Right ventricle myocardium inferior (tissue), 1 donor: ENCODE results near the gene CTIF. TPM values are rescaled to one million over a fixed set of nuclear protein-coding genes. Genes with fewer than 3 reads are reported as not detected.

Source experiments
- ATAC-seq: fragments of 200-7000 bp; cut with Tn5 transposase; one replicate; pipeline ENCODE4 v1.9.1; 2020; ENCODE audit warnings: mild to moderate bottlenecking, moderate library complexity
- DNase-seq: peaks from one replicate; pipeline ENCODE4 v3.0.0; 2021; ENCODE audit errors: missing footprints
- intact Hi-C: fragments of 100-400 bp; cut with DNase I; formaldehyde crosslinking; loops from one replicate; pipeline ENCODE4 v1.11.0; 2022
- total RNA-seq: library from RNA; stranded (reverse); fragmentation: NEBNext Ultra II Directional; extraction: Animal tissue kit (Norgen Biotek cat#: 25700); gene quantifications from one replicate; pipeline ENCODE4 v1.2.1, GENCODE V29; 2021
- donor health status: DM: no; HTN: yes; CAD: no; lungs with severe emphysema.

Gene CTIF
- total RNA-seq, 1 donor from 2014 or later: 74.0 TPM

DNA sequence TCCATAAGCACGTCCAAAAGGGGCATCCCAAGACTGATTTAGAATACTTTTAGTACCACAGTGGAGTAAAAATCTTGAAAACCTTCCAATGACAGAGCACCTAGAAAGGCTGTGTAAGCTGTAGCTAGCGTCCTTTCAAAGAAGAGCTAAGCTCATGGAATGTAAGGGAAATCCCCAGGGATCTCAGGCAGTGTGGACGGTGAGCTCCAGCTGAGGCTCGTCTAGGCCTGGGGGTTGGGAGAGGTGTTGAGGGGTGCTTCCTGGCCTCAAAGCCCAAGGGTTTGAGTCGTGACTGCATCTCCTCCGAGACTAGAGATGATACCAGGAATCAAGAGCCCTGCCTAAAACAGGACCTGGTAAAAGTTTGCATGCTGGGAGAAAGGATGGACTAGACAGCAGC, 7.6 kb downstream of the CTIF start:
- DNase-seq (no peak), ATAC-seq (no peak)
- intact Hi-C loops: no loop called here

DNA sequence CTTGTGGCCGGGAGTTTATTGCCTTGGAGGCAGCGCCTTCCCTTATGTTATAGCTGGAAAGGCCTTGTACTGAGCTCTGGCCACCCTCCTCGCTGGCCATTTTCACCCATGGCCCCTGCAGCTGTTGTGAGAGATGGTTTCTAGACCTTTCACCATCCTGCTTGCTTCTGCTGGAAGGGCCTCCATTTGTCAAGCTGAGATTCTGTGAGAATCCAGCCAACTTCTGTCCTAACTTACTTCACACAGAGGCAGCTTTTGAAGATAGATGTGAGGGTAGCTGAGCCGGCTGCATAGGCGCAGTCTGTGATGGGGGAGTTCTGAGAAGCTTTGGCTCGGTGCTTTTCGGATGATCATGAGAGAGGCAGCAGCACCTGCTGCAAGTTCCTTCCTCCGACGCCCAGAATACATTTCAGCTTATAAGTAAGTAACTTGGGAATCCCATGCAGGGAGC, 8.7 kb downstream of the CTIF start:
- DNase-seq: no peak
- intact Hi-C loops: no loop called here
- no peak for ATAC-seq

DNA sequence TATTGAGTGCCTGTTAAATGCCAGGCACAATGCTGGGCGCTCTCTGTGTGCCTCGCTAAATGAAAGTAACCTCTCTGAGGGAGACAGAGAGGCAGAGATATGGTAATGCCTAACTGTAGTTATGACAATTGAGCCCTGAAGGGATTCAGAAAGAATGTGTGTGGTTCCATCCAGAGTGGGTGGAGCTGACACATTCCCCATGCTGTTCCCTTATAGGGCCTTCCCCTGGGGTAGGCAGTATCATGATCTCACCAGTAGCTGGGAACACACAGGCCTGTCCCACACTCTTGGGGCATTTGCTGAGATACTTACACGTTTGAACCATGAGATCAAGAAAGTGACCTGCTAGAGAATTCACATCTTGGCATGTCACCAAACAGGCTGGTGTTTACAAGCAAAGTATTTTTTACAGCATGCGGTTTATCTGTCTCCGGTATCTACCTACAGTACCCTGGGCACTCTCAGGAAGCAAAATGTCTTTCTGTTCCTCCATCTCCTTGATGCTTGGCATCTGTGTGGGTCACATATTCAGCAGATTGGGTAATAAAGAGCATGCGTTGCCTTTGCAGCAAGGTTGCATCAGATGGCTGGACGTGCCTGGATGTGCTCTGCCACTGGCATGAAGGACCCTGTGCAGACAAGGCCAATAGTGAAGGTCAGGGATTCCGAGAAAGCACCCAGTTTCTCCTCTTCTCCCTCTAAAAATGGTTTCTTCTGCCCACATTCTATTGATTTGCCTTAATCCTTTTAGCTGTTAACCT, 9.4 kb downstream of the CTIF start:
- intact Hi-C loops: loop anchor here (2.0 kb wide), 1 partner anchor 41 kb away; no protein-coding TSS in a partner anchor
- ATAC-seq (peak; percentile 76), DNase-seq (no peak)

DNA sequence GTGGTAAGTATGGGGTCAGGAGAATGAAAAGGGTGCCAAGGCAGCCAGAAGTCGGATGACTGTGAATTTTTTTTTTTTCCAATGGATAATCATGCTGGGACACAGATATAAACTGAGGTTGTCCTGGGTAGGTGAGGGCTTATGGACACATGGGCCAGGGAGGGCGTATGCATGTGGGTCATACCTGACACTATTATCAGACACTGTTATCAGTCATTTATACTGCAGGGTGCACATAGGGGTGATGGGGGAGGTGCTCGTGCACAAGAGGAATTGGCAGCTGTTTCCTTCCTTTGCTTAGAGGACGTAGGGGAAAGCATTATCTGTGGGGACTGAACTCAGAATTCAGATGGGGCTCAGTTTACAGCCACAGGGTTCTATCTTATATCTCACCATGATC, 10.1 kb downstream of the CTIF start:
- intact Hi-C loops: loop anchor here (2.0 kb wide), 1 partner anchor 40 kb away; no protein-coding TSS in a partner anchor
- no peak for ATAC-seq
- DNase-seq: no peak

DNA sequence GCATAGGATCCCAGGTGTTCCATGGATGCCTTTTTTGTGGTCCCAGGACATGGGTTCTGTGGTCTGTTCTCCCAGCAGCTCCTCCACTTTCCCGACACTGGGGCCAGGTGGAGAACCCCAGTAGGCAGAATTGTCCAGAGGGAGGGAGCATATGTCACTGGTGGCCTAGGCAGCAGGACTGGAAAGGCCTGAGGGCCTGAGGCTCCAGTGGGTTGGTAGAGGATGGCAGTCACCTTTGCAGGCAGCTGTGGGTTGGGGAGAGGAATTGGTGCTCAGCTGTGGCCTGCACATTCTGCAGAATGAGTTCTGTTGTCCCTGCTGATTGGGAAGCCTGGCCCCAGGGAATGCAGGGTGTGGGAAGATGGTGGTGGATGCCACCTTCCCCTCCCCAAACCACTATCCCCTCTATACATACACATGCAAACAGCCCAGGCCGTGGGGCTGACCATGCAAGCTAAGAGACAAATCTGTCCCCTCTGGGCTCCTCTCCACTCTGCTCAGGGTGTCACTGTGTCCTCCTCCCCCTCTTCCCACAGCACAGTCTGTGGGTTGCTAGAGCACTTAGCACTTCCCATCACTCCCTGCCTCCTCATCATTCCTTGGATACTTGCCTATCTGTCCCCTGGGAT, 11.4 kb downstream of the CTIF start:
- ATAC-seq (no peak), DNase-seq (no peak)
- intact Hi-C loops: no loop called here

DNA sequence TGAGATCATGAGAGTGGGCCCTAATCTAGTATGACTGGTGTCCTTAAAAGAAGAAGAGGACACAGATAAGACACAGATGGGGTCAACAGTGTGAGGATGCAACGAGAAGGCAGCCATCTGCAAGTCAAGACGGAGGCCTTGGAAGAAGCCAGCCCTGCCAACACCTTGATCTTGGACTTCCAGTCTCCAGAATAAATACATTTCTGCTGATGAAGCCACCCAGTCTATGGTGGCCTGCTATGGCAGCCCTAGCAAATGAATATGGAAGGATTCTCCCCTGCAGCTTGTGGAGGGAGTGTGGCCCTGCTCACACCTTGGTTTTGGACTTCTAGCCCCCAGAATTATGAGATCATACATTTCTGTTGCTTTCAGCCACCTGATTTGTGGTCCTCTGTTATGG, 12.3 kb downstream of the CTIF start:
- no peak for ATAC-seq
- intact Hi-C loops: no loop called here
- DNase-seq: no peak

DNA sequence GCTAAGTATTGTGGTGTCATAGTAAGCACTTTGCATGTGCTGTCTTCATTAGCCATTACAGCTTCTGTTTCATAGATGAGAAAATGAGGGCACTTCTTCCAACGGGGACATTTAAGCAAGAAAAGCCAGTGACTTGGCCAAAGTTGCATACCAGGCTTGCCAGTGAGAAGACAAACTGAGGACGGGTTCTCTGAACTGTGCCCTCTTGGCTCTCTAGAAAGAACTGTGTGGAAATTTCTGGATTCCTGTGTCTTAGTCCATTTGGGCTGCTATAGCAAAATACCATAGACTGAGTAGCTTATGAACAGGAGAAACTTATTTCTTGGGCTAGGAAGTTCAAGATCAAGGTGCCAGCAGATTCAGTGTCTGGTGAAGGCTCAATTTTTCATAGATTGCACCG, 13.3 kb downstream of the CTIF start:
- DNase-seq (no peak), ATAC-seq (no peak)

DNA sequence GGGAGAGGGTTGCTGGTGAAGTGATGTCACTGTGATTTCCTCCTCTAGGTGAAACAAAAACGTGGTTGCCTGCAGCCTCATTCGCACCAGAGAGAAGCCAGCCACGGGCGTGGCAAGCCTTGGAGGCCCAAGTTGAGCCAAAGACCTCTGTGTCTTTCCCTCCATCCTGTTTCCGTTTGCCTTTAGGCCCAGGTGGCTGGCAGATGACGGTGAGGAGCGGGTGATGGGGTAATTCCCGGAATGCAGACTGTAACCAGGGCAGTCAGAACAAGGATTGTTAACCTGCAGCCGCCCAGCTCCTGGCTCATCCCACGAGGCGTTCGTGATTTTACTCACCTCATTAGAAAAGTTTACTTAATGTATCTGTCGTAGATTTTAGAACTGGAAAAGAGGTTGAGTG, 14.4 kb downstream of the CTIF start:
- DNase-seq: no peak
- intact Hi-C loops: no loop called here
- no peak for ATAC-seq

More for the DNA sequence above, 13.3 kb downstream of the CTIF start:
- intact Hi-C loops: no loop called here

DNA sequence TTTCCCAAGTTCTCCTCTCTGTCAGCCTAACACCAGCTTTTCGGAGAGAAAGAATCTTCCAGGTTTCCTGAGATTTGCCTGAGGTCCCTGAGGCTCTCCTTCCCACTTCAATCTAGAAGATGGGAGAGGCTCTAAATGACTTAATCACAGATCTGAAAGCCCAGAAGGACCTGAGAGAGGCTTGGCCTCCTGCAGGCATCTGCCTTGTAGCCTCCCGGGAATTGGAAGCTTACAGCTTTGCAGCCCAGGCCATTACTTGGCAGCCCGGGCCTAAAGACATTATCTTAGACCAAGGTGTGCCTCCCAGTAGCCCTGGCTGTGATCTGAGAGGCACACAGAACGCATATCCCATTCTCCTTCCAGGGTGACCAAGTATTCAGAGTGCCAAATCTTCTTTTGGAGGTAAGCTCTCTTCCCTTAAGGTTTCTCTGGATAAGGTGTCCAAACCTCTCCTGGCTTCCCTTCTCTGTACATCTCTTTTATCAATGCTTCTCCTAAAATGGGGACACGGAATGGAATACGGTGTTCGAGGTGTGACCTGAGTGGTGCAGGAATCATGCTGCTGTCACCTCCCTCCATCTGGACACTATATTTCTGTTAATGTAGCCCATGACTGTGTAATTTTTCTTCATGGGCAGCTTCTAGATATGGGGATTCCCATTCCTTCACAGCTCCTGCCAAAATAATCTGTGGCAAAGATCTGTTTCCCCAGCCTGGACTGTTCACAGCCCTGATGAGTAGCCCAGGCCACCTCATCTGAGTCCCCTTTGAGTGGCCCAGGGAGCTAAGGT, 16.0 kb downstream of the CTIF start:
- no peak for ATAC-seq
- intact Hi-C loops: no loop called here
- DNase-seq: no peak

DNA sequence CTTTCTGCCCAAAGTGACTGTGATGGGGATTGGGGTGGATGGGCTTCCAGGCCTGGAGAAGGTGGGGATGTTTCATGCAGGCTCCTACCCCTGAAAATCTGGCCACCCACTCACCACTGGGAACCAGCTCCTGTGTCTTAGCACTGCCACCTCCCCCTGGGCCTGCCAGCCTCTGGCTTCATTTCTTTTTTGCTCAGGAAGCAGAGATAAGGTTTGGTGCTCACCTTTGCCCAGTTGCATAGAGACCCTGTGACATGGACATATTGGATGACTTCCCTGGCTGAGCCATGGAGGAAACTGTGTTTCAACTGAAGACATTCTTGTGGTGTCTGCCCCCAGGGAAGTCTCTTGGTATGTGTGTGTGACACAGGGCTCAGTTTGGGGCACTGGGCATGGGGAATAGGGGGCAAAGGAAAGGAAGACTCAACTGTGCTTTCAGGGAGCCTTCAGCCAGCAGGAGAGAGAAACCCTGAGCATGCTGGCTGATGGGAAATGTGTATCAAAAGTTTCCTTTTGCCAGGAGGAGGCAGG, 16.7 kb downstream of the CTIF start:
- no peak for DNase-seq

DNA sequence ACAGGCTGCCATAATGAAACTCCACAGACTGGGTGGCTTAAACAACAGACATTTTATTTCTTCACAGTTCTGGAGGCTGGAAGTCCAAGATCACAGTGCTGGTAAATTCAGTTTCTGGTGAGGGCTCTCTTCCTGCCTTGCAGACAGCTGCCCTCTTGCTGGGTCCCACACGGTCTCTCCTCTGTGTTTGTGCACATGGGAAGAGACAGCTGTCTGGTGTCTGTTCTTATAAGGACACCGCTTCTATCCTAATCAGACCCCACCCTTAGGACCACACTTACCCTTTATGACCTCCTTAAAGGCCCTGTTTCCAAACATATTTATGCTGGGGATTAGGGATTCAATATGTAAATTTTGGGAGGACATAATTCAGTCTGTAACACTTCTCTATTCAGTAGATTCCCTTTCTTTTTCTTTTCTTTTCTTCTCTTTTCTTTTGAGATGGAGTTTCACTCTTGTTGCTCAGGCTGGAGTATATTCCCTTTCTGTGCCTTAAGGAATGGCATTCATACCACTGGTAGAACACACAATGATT, 18.9 kb downstream of the CTIF start:
- no peak for DNase-seq
- intact Hi-C loops: no loop called here
- ATAC-seq: no peak

More for the DNA sequence above, 16.7 kb downstream of the CTIF start:
- ATAC-seq: no peak
- intact Hi-C loops: no loop called here

DNA sequence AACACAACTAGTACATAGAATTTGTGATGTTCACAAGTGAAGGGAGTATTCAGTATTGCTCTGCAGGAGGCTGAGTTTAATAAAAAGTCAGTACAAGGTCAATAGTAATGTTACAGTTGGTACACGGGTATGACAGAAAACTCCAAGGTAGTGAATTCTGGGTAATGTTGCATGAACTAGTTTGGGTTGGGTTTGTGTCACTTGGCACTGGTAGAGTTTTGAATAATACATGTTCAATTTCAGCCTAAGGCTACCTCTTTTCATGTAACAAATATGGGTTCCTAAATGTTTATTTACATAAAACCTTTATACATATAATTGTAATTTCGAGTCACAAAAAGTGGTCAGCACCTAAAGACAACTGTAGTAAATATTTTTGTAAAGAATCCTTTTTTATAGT, 19.4 kb downstream of the CTIF start:
- ATAC-seq: no peak
- intact Hi-C loops: no loop called here
- no peak for DNase-seq

DNA sequence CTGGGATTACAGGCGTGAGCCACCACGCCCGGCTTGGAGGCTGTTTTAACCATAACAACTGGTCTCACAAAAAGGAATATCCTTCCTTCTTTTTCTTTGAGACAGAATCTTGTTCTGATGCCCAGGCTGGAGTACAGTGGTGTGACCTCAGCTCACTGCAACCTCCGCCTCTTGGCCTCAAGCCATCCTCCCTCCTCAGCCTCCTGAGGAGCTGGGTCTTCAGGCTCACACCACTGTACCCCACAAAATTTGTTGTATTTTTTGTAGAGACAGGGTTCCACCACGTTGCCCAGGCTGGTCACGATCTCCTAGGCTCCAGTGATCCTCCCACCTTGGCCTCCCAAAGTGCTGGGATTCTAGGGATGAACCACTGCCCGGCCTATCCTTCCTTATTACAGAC, 21.7 kb downstream of the CTIF start:
- no peak for DNase-seq
- intact Hi-C loops: no loop called here

DNA sequence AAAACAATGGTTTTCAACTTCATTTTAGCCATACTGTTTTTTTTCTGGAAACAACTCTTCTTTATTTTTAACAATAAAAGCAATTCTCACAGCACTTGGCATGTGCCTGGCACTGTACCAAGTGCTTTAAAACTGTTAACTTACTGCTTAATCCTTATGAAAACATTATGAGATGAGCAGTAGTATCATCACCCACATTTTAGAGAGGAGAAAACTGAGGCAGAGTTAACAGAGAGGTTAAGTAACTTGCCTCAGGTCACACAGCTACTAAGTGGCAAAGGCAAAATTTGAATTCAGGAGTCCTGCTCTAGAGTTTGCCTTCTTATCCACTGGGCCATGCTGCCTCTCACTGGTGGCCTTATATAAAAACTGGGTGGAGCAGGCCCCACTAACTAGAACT, 23.2 kb downstream of the CTIF start:
- ATAC-seq (no peak), DNase-seq (no peak)
- intact Hi-C loops: no loop called here

More for the DNA sequence above, 21.7 kb downstream of the CTIF start:
- no peak for ATAC-seq

DNA sequence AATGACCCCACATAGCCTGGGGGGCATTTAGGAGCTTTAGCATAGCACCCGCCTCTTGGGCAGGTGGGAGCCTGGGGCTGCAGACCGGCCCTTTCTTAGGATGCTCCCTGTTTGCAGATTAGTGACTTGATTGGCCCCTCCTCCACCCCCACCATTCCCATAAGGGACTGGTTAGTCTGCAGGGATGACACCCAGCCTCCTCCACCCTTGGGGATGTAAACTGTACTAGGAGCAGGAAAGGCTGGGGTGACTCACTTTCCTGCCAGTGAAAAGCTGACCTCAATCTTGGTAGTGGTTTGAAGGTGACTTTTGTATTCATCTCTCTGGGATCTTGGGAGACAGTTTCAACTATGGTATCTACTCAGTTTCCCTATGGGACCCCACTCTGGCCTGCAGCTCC, 24.2 kb downstream of the CTIF start:
- intact Hi-C loops: no loop called here
- ATAC-seq (no peak), DNase-seq (no peak)

DNA sequence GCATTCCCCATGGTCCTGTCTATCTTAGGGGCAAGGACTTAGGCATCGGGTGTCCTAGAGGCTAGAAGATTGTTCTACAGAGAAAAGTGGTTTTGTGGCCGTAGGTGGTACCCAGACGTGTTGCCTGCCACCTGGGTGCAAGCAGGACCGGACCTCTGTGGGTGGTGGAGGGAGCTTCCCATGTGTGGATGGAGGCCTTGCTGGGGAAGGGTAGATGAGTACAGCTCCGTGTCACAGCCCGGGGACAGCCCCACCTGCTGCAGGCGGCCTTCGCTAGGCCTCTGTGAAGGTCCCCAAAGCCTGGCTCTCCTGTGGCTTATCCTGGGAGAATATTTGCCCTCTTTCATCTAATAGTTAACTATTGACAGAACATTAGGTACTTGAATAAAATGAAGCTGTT, 25.3 kb downstream of the CTIF start:
- DNase-seq (no peak), ATAC-seq (no peak)
- intact Hi-C loops: no loop called here

DNA sequence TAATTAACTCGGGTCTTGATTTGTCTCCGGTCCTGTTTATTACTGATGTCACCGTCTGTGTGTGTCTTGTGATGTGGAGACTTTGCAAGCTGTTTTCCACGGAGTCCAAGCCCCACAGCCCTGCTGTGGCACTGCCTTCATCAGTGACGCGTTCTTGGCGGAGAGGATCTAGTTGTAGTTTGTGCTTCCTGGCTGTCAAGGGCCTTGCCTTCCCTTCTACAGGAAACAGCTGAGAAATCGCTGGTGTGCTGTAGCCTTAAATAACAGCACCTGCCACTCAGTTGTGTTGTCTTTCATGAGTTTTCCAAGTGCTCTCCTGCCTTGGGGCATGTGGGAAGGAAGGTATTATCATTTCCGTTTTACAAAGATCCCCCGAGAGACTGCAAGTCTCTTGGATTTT, 26.3 kb downstream of the CTIF start:
- no peak for ATAC-seq
- no peak for DNase-seq
- intact Hi-C loops: no loop called here

DNA sequence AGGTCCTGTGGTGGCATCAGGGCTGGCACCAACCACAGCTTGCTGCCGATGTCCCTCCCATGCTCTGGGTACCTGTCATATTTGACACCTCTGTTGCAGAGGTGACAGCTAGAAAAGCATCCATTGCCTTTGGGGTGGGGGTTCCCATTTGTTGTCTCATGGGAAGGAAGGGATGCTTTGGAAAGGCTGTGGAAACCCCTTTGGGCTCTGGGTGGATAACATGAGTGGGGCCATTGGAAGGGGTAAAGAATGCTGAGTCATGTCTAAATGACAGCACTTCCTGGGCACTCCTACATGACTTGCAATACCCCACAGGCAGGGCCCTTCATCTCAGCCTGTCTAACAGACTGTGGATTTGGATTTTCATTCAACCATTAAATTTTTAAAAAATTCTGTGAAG, 27.8 kb downstream of the CTIF start:
- intact Hi-C loops: no loop called here
- ATAC-seq: no peak
- DNase-seq: no peak

DNA sequence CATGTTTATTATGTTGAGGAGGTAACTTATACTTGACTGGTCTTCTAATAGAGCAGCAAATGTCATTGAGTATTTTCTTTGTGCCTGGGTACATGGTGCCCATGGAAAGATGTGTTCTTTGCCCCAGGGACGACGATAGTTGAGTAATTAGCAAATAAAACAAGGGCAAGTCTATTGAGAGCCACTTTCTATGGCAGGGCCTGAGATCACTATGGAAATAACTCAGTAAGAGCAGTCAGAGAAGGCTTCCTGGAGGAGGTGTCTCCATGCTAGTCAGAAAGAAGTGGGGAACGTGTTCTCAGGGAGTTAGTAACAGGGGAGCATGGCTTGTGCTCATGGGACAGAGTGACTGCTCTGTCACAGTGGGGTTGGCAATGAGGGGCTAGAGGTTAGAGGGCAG, 28.6 kb downstream of the CTIF start:
- no peak for DNase-seq

More for the DNA sequence above, 28.6 kb downstream of the CTIF start:
- ATAC-seq: no peak
- intact Hi-C loops: no loop called here
